GM21529 (cell line): ENCODE data around the gene ALOX5.
A peak's percentile ranks its signal among the peaks of the same experiment; 100 is the strongest.
"Not testable (repeated sequence)": the region's sequence is repeated elsewhere in the genome, so short reads cannot be mapped to it uniquely, and the experiment has no call there.

Experiments
- ATAC-seq: cut with Tn5 transposase; IDR thresholded peaks from one replicate; pipeline ENCODE4 v1.9.1; 2021; ENCODE audit not compliant: unreplicated experiment

The ALOX5 gene

DNA sequence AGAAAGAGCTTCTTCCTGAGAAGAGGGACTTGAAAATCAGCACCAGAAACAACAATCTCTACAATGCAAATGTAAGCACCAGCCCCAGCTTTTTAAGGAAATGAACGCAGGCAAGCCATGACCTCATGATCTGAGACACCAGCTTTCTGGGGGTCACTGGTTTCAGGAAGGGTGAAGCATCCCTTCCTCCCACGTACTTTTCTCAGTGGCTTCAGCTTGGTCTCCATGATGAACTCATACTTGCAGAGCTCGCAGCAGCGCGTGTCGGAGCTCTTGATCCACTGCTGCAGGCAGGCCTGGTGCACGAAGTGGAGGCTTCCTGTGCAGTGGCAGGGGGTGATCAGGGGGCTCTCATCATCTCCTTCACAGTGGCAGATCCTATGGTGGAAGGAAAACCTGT is 87.0 kb downstream of the ALOX5 start:
- peak; percentile 71 for ATAC-seq

DNA sequence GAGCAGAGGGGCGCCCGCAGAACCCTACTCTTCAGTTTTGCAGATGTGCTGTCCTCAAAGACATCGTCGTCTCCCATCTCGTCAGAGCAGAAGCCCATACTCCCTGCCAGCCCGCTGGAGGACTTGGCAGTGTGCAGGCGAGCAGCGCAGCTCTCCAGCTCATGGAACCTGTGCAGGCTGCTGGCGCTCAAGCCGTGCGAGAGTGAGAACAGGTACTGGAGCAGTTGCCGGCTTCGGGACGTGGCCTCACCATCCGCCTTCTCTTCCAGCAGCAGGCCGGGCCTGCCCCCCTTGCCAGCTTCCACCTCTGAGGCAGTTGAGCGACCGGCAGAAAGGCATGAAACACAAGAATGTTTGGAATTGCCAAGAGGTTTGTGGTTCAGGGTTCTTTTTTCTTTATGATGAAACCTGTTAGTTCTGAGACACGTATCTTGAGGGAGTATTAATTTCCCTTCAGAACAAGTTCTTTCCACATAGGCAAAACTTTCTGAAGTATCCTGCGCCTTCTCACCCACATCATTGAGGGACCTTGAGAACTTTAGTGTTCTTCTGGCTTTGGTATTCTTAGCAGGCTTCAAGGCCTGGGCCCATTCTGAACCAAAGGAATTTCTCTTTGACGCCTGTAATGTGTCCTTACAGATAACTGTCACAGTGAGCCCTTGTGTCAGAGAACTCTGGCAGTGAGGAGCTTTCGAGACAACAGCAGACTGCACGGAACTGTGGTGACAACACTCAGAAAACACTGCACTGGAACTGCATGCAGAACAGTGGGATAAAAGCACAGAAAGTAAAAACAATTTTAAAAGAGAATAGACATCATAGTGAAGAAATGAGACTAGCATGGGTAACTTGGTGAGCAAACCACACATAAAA is 89.5 kb downstream of the ALOX5 start:
- ATAC-seq: no peak

DNA sequence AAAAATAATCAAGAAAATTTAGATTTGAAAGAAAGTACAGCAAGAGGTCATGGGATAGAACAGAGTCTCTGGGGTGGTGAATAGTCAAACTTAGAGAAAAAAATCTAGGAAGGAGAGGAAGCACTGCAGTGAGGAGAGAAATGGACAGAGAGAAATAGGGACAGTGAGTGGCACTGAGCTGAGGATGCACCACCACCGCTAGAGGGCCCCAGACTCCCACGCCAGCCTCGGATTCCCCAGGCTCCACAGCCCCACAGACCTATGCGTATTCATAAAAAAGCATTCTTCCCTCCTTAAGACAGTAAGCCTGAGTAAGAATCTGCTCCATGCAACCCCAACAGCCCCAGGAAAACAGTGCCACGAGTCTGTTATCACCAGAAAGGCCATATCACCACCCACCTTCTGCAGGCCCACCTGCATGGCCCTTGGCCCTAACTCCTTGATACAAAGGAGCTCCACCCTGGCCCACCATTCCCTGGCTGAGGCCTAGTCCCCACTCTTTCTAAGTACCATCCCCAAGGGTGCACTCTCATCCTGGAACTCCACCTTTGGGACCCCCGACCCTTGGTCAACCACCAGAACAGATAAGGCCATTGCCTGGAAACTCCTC is 91.0 kb downstream of the ALOX5 start:
- ATAC-seq: peak; percentile 42

DNA sequence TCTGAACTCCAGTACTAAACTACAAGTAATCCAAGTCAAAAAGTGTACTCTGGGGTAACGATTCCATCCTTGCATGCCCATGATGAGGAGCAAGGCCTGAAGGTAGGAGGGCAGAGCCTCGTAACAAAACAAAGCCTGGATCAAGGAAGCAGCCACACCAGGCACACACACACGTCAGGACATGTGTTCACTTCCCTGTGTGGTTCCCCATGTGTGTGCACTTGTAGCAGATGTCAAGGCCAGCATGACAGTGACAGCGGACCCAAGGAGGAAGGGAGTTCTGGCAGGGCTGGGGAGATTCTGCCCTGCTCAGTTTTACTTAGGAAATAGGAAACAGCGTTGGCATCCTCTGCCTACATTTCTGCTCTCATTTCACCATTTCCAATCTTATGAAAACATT is 92.8 kb downstream of the ALOX5 start:
- no peak for ATAC-seq

DNA sequence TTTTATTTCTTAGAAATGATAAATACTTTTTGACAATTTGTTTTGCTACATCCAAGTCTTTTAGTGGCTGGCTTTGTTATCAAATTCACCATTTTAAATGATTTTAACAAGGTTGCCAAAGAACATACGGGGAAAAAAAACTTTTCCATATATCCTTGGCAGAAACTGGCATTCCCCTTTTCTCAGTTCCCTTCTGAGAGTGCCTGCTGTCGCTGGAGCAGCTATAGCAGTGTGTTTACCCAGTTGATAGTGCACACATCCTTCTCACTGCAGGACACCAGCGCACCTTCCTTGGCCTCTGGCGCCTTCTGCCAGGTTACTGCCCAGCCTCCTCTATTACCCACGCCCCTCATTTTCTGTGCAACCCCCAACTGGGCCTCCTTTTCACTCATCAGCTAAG is 94.1 kb downstream of the ALOX5 start:
- ATAC-seq: no peak

DNA sequence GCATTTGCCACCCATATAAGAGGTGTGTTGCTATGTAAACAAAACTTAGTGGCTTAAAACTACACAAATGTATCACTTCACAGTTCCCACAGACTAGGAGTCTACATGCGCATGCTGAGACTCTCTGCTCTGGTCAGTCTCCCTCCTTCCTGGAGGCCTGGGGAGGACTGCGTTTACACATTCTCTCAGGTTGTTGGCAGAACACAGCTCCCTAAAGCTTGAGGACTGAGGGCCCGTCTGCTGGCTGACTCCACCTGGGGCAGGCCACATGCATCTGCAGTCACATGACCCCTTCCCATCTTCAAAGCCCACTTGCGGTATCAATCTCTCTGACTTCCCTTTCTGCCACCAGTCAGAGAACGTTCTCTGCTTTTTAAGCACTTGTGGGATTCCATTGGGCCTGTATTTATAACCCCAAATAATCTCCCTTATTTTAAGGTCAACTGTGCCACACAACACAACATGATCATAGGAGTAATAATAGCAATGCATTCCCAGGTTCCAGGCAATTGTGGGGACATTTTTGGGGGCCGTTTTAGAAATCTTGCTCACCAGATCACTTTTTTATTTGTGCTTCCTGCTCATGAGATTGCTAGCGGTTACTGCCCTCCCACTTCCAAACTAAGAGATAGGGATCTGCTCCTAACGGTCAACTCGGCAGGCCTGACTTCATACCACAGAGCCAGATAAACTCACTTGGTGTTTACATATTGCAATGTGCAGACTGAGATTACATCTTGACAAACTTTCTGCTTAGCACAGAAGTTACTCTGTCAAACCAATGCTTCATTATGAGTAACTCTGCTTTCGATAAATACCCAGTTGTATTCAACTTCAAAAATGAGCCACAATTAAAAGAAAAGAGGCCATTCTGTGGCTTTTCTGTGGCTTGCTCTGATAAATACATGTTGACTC is 96.3 kb downstream of the ALOX5 start:
- peak; percentile 42 for ATAC-seq

DNA sequence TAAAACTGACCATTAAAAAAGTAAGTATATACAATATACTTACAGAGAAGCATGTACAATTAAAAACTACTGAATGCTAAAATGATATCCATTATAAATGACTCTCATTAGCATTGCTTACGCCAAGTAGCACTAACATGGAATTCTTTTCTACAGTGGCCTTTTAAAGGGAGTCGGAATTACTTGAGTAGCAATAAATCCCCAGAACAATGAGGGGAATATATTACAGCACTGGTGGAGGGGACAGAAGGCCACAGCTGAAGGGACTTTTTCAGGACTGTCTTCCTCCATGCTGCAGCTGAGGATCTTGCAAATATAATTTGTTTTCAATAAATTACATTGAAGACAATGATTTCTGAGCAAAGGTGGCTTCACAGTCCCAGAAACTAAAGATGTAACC is 97.0 kb downstream of the ALOX5 start:
- ATAC-seq: no peak

DNA sequence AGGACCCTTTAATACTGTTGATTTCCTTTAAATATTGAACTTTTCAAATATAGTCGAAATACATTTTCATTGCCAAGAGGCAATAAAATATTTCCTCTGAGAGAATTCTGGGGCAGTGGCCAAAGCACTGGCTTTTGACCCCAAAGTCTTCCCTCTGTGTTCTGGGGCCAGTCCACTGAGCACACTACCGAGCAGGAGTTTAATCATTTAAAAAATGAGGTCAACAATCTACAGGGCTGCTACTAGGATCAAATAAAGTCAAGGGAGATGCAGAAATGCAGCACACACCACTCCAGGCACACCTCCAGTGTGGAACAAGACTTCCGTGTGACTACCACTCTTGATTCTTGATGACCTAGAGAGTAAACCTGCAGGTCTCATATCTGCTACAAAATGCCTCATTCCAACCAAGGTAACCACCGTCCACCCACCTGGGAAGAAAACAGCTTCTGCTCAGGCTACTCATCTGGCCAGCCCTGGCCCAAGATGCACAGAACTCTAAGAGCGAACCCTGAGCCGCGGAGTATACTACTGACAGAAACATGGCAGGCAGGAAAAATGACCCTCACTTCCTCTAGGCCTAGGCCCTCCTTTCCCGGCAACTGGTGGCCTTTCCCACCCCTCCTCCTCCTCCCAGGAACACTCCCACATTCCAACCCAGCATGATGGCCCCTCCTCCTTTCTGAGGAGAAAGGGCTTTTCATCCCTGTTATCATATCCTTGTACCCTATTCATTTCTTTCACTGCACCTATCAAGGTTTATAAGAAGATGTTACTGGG is 97.7 kb downstream of the ALOX5 start:
- no peak for ATAC-seq

DNA sequence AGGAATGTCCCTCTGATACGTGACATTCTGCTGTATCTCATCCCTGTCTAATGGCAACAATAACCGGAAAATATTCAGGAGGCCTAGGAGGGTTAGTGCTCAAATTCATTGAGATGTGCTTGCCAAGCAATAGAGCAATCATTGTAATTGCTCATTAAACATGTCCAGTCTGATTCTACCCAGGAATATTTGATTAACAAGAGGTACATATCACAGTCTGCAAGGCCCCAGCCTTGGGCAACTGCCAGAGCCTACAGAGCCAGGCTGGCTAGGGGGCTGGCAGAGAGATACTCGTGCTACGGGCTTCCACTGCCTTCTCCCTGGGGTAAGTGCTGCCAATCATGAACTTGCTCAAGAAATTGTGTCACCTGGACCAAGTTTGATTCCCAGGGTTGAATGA is 99.1 kb downstream of the ALOX5 start:
- no peak for ATAC-seq

DNA sequence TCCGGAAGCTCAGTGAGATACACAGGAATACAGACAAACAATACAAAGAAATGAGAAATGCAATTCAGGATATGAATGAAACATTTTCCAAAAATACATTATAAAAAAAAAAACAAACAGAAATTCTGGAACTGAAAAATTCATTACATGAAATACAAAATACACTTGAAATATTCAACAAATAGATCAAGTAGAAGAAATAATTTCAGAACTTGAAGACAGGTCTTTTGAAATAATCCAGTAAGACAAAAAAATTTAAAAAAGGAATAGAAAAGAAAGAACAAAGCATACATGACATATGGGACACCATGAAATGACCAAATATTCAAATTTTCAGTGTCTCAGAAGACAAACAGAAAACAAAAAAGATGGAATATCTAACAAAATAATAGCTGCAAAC is 102.5 kb downstream of the ALOX5 start:
- no peak for ATAC-seq

DNA sequence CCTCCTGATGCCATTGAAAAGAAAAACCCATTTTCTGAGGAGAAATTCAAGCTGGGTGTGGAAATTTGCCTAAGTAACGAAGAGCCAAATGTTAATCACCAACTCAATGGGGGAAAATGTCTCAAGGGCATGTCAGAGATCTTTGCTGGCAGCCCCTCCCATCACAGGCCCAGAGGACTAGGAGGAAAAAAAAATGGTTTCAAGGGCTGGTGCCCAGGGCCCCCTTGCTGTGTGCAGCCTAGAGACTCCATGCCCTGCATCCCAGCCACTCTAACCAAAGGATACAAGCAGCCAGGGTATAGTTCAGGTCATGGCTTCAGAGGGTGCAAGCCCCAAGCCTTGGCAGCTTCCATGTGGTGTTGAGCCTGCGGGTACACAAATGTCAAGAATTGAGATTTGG is 106.3 kb downstream of the ALOX5 start:
- no peak for ATAC-seq

DNA sequence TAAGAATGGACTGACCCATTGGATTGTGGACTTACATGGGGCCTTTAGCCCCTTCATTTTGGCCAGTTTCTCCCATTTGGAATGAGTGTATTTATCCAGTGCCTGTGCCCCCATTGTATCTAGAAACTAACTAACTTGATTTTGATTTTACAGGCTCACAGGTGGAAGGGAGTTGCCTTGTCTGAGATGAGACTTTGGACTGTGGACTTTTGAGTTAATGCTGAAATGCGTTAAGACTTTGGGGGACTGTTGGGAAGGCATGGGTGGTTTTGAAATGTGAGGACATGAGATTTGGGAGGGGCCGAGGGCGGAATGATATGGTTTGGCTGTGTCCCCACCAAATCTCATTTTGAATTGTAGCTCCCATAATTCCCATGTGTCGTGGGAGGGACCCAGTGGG is 107.1 kb downstream of the ALOX5 start:
- not testable (repeated sequence) for ATAC-seq

DNA sequence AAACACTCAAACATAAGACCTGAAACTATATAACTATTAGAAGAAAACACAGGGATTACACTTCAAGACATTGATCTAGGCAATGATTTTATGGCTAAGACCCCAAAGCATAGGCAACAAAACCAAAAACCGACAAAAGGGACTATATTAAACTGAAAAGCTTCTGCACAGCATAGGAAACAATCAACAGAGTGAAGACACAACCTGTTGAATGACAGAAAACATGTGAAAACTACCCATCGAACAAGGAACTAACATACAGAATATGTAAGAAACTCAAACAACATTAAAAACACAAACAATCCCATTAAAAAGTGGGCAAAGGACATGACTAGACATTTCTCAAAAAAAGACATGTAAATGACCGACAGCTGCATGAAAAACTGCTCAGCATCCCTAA is 109.0 kb downstream of the ALOX5 start:
- ATAC-seq: no peak

DNA sequence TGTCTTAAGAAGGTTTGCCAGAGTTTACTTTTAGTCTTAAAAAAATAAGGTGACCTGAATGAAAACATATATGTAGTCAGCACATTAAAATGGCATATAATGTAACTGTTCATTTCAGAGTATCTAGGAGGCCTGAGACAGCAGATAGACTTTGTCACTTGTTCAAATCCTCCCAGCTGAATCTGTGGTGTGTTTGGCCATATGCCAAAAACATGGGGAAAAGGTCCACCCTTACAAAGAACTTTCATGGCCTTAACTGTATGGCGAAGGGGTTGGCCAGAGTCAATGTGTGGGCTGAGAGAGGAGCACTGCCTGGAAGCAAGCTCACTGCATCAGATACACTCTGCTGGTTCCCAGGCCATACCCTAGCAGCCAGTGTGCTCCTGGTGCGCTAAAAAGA is 113.7 kb downstream of the ALOX5 start:
- ATAC-seq: no peak

DNA sequence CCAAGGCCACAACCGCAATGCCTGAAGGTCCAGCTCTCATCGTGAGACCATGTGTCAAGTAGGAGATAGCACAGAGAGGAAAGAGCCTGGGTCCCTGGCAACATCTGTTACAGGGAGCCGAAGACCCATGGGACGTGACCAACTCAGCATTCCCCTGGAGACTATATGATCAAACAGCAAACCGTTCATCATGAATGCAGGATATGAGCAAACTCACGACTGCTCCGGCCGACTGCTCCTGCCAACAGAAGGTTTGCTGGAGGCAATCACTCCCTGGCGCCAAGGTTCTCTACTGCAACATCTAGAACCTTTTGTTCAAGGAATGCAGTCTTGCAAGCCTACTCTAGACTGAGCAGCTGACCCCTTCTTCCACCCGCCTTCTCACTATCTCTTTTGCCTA is 114.3 kb downstream of the ALOX5 start:
- no peak for ATAC-seq

DNA sequence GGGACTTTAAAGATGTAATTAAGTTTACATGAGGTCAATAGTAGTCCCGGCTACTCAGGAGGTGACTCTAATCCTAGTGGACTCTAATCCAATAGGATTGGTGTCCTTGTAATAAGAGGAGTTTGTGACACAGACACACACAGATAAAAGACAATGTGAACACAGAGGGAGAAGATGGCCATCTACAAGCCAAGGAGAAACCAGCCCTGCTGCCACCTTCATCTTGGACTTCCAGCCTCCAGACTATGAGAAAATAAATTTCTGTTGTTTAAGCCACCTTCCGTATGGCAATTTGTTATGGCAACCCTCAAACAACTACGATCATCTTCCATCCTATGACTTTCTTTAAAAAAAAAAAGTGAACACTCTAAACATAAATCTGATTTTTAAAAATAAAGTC is 116.3 kb downstream of the ALOX5 start:
- no peak for ATAC-seq

DNA sequence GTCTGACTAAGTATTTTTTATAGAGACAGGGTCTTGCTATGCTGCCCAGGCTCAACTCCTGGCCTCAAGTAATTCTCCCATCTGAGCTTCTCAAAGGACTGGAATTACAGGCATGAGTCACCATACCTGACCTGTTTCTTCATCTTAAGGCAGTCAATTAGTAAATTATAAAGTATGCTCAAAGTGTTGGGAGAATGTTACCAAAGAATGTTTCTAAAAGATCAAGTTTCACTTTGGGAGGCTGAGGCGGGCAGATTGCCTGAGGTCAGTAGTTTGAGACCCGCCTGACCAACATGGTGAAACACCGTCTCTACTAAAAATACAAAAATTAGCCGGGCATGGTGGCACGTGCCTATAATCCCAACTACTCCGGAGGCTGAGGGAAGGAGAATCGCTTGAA is 117.0 kb downstream of the ALOX5 start:
- ATAC-seq: no peak
